ENCODE measurements around the gene NF1.

The NF1 gene

GRCh38 chr17:31357091-31357490, 262.3 kb downstream of the NF1 start:
- Histone ChIP-seq H3K4me1 (ENCODE audit: control insufficient read depth, insufficient read depth, low read length) (no peaks in the 10 kb centered on the region), H3K27me3 (ENCODE audit: control insufficient read depth, insufficient read depth, low read length) (no peaks in the 10 kb centered on the region; the same call in 1 of the 2 replicates), H3K4me3 (ENCODE audit: low read length) (no peak overlapping the region), H3K9me3 (ENCODE audit: control insufficient read depth, insufficient read depth, low read length) (no peaks in the 10 kb centered on the region), H3K36me3 (ENCODE audit: control insufficient read depth, insufficient read depth, low read length) (no peaks in the 10 kb centered on the region; the same call in 1 of the 2 replicates), H3K27ac (ENCODE audit: low read length) (no peak overlapping the region)
- no peak for DNase-seq (ENCODE audit: low read depth, low spot score)
- no CpG with 5 or more reads among the region's 2 CpGs for WGBS (ENCODE audit: insufficient coverage, insufficient read length)

GRCh38 chr17:31357839-31358394, 263.1 kb downstream of the NF1 start:
- no CpG with 5 or more reads among the region's 3 CpGs for WGBS (ENCODE audit: insufficient coverage, insufficient read length)
- no peak for DNase-seq (ENCODE audit: low read depth, low spot score)
- no peak overlapping the region for H3K4me3 ChIP-seq (ENCODE audit: low read length)
- H3K9me3 ChIP-seq (ENCODE audit: control insufficient read depth, insufficient read depth, low read length), result no peaks in the 10 kb centered on the region
- H3K36me3 ChIP-seq (ENCODE audit: control insufficient read depth, insufficient read depth, low read length), result no peaks in the 10 kb centered on the region; the same call in 1 of the 2 replicates
- H3K27ac ChIP-seq (ENCODE audit: low read length), result no peak overlapping the region
- H3K4me1 ChIP-seq (ENCODE audit: control insufficient read depth, insufficient read depth, low read length), result no peaks in the 10 kb centered on the region
- no peaks in the 10 kb centered on the region; the same call in 1 of the 2 replicates for H3K27me3 ChIP-seq (ENCODE audit: control insufficient read depth, insufficient read depth, low read length)

- WGBS (ENCODE audit: insufficient coverage, insufficient read length), result no CpG with 5 or more reads among the region's 6 CpGs
Measured at GRCh38 chr17:31364012-31364411, 269.2 kb downstream of the NF1 start.

GRCh38 chr17:31366088-31366487, 271.3 kb downstream of the NF1 start:
- Histone ChIP-seq H3K27me3 (ENCODE audit: control insufficient read depth, insufficient read depth, low read length) (no peaks in the 10 kb centered on the region), H3K9me3 (ENCODE audit: control insufficient read depth, insufficient read depth, low read length) (no peaks in the 10 kb centered on the region), H3K27ac (ENCODE audit: low read length) (no peak overlapping the region), H3K4me1 (ENCODE audit: control insufficient read depth, insufficient read depth, low read length) (no peaks in the 10 kb centered on the region), H3K36me3 (ENCODE audit: control insufficient read depth, insufficient read depth, low read length) (no peaks in the 10 kb centered on the region; the same call in 1 of the 2 replicates), H3K4me3 (ENCODE audit: low read length) (no peak overlapping the region)
- no CpG with 5 or more reads among the region's 4 CpGs for WGBS (ENCODE audit: insufficient coverage, insufficient read length)
- no peak for DNase-seq (ENCODE audit: low read depth, low spot score)

More at GRCh38 chr17:31364012-31364411, 269.2 kb downstream of the NF1 start:
- Histone ChIP-seq H3K4me1 (ENCODE audit: control insufficient read depth, insufficient read depth, low read length) (no peaks in the 10 kb centered on the region), H3K4me3 (ENCODE audit: low read length) (no peak overlapping the region), H3K9me3 (ENCODE audit: control insufficient read depth, insufficient read depth, low read length) (no peaks in the 10 kb centered on the region), H3K36me3 (ENCODE audit: control insufficient read depth, insufficient read depth, low read length) (no peaks in the 10 kb centered on the region; the same call in 1 of the 2 replicates), H3K27ac (ENCODE audit: low read length) (no peak overlapping the region), H3K27me3 (ENCODE audit: control insufficient read depth, insufficient read depth, low read length) (no peaks in the 10 kb centered on the region)
- no peak for DNase-seq (ENCODE audit: low read depth, low spot score)

- H3K9me3 ChIP-seq (ENCODE audit: control insufficient read depth, insufficient read depth, low read length), result no peaks in the 10 kb centered on the region
- no peaks in the 10 kb centered on the region for H3K27me3 ChIP-seq (ENCODE audit: control insufficient read depth, insufficient read depth, low read length)
- no peaks in the 10 kb centered on the region for H3K36me3 ChIP-seq (ENCODE audit: control insufficient read depth, insufficient read depth, low read length)
- no peak overlapping the region for H3K4me3 ChIP-seq (ENCODE audit: low read length)
- H3K4me1 ChIP-seq (ENCODE audit: control insufficient read depth, insufficient read depth, low read length), result no peaks in the 10 kb centered on the region
- DNase-seq (ENCODE audit: low read depth, low spot score), result no peak
- no peak overlapping the region for H3K27ac ChIP-seq (ENCODE audit: low read length)
Measured at GRCh38 chr17:31369266-31369665, 274.5 kb downstream of the NF1 start.

GRCh38 chr17:31371511-31372097, 276.8 kb downstream of the NF1 start:
- Histone ChIP-seq H3K36me3 (ENCODE audit: control insufficient read depth, insufficient read depth, low read length) (no peaks in the 10 kb centered on the region), H3K27ac (ENCODE audit: low read length) (no peak overlapping the region), H3K27me3 (ENCODE audit: control insufficient read depth, insufficient read depth, low read length) (no peaks in the 10 kb centered on the region), H3K4me3 (ENCODE audit: low read length) (no peak overlapping the region), H3K9me3 (ENCODE audit: control insufficient read depth, insufficient read depth, low read length) (no peaks in the 10 kb centered on the region), H3K4me1 (ENCODE audit: control insufficient read depth, insufficient read depth, low read length) (no peaks in the 10 kb centered on the region)
- DNase-seq (ENCODE audit: low read depth, low spot score), result no peak
- no CpG with 5 or more reads among the region's 4 CpGs for WGBS (ENCODE audit: insufficient coverage, insufficient read length)

- H3K36me3 ChIP-seq (ENCODE audit: control insufficient read depth, insufficient read depth, low read length), result no peaks in the 10 kb centered on the region
- WGBS (ENCODE audit: insufficient coverage, insufficient read length), result no CpG with 5 or more reads among the region's 10 CpGs
- H3K4me3 ChIP-seq (ENCODE audit: low read length), result no peak overlapping the region
- H3K4me1 ChIP-seq (ENCODE audit: control insufficient read depth, insufficient read depth, low read length), result peaks cover 2% of the 10 kb centered on the region; the same call in 1 of the 2 replicates
- H3K27ac ChIP-seq (ENCODE audit: low read length), result no peak overlapping the region
- no peaks in the 10 kb centered on the region for H3K9me3 ChIP-seq (ENCODE audit: control insufficient read depth, insufficient read depth, low read length)
- DNase-seq (ENCODE audit: low read depth, low spot score), result no peak
- H3K27me3 ChIP-seq (ENCODE audit: control insufficient read depth, insufficient read depth, low read length), result no peaks in the 10 kb centered on the region
Measured at GRCh38 chr17:31373150-31374093, 278.6 kb downstream of the NF1 start.

- WGBS (ENCODE audit: insufficient coverage, insufficient read length), result no CpG with 5 or more reads among the region's 6 CpGs
- Histone ChIP-seq H3K4me3 (ENCODE audit: low read length) (no peak overlapping the region), H3K27ac (ENCODE audit: low read length) (no peak overlapping the region), H3K36me3 (ENCODE audit: control insufficient read depth, insufficient read depth, low read length) (no peaks in the 10 kb centered on the region), H3K9me3 (ENCODE audit: control insufficient read depth, insufficient read depth, low read length) (no peaks in the 10 kb centered on the region), H3K4me1 (ENCODE audit: control insufficient read depth, insufficient read depth, low read length) (peaks cover 4% of the 10 kb centered on the region; the same call in 1 of the 2 replicates), H3K27me3 (ENCODE audit: control insufficient read depth, insufficient read depth, low read length) (no peaks in the 10 kb centered on the region)
- no peak for DNase-seq (ENCODE audit: low read depth, low spot score)
Measured at GRCh38 chr17:31374094-31374447, 279.3 kb downstream of the NF1 start.

- DNase-seq (ENCODE audit: low read depth, low spot score), result no peak
Measured at GRCh38 chr17:31374503-31374902, 279.7 kb downstream of the NF1 start.

GRCh38 chr17:31378638-31379037, 283.9 kb downstream of the NF1 start:
- Histone ChIP-seq H3K27ac (ENCODE audit: low read length) (no peak overlapping the region), H3K27me3 (ENCODE audit: control insufficient read depth, insufficient read depth, low read length) (no peaks in the 10 kb centered on the region), H3K9me3 (ENCODE audit: control insufficient read depth, insufficient read depth, low read length) (no peaks in the 10 kb centered on the region), H3K4me3 (ENCODE audit: low read length) (no peak overlapping the region), H3K4me1 (ENCODE audit: control insufficient read depth, insufficient read depth, low read length) (peaks cover 4% of the 10 kb centered on the region; the same call in 1 of the 2 replicates), H3K36me3 (ENCODE audit: control insufficient read depth, insufficient read depth, low read length) (no peaks in the 10 kb centered on the region)
- DNase-seq (ENCODE audit: low read depth, low spot score), result no peak

More at GRCh38 chr17:31374503-31374902, 279.7 kb downstream of the NF1 start:
- Histone ChIP-seq H3K27ac (ENCODE audit: low read length) (no peak overlapping the region), H3K36me3 (ENCODE audit: control insufficient read depth, insufficient read depth, low read length) (no peaks in the 10 kb centered on the region), H3K9me3 (ENCODE audit: control insufficient read depth, insufficient read depth, low read length) (no peaks in the 10 kb centered on the region), H3K4me3 (ENCODE audit: low read length) (no peak overlapping the region), H3K27me3 (ENCODE audit: control insufficient read depth, insufficient read depth, low read length) (no peaks in the 10 kb centered on the region), H3K4me1 (ENCODE audit: control insufficient read depth, insufficient read depth, low read length) (peaks cover 4% of the 10 kb centered on the region; the same call in 1 of the 2 replicates)
- WGBS (ENCODE audit: insufficient coverage, insufficient read length), result no CpG with 5 or more reads among the region's 2 CpGs

Data from iPS DF 6.9 (cell line).